HCT116 (cell line): ENCODE measurements around the gene BCAP31. TPM values are rescaled to one million over a fixed set of nuclear protein-coding genes. Genes with fewer than 3 reads are reported as not detected.

ENCODE experiments used
- ATAC-seq: fragments of 200-7000 bp; cut with Tn5 transposase; 2 replicates; pipeline ENCODE4 v1.9.1; 2020; ENCODE audit warnings: mild to moderate bottlenecking, moderate library complexity
- BruUV-seq: library from RNA; stranded (reverse); fragments of 400-500 nt; replicated peaks from 2 replicates; lab custom pipeline; 2021; lab: Mats Ljungman, UMichigan
- CTCF ChIA-PET: fragments of 300-600 bp; sonication (Branson Sonifier 250); formaldehyde crosslinking; loops from one replicate; lab custom pipeline; 2021; ENCODE audit warnings: antibody characterized with exemption; lab: Charles Lee
- POLR2A ChIA-PET: fragments of 300-600, 350-600 bp; sonication (Branson Sonifier 250); formaldehyde crosslinking; loops from one replicate; lab custom pipeline; 2021; ENCODE audit warnings: antibody characterized with exemption; lab: Charles Lee
- RAD21 ChIA-PET, 2 experiments: fragments of 300-600 bp; sonication (Branson Sonifier 250); formaldehyde crosslinking; loops; one replicate each; lab custom pipeline; 2023; ENCODE audit warnings: low total read pairs in 2 of 2; ENCODE audit not compliant: uncharacterized antibody in 2 of 2, unreplicated experiment in 2 of 2, low non-redundant PET in 1 of 2; lab: Charles Lee
- DNase-seq: peaks from one replicate; pipeline ENCODE4 v3.0.0-alpha.2; 2010; ENCODE audit warnings: low read depth, low spot score
- H2AFZ ChIP-seq: fragments of 200-600 bp; shearing (Covaris generic), sonication (generic); 2 replicates; pipeline ENCODE4 v1.6.1; 2017; ENCODE audit warnings: low read depth, mixed run types, mixed read lengths, antibody characterized with exemption, low read length; ENCODE audit not compliant: poor library complexity, severe bottlenecking
- H3K27ac ChIP-seq: 2 replicates; pipeline ENCODE4 v1.5.1; 2012; ENCODE audit warnings: low read depth, low read length
- H3K27me3 ChIP-seq: fragments of 200-600 bp; sonication (generic); 2 replicates; pipeline ENCODE4 v1.6.1; 2016; ENCODE audit warnings: mixed run types, low read length, mixed read lengths; ENCODE audit not compliant: insufficient read depth
- H3K36me3 ChIP-seq, 2 experiments: fragments of 200-500 bp in 1 of 2; fragments of 200-600 bp in 1 of 2; sonication (Bioruptor generic) in 1 of 2; sonication (generic) in 1 of 2; 2 replicates each; pipeline versions ENCODE4 v1.5.1 to v1.6.1; 2014 to 2016; ENCODE audit warnings: low read length in 2 of 2, inconsistent platforms in 1 of 2, mixed read lengths in 1 of 2, mixed run types in 1 of 2; ENCODE audit not compliant: insufficient read depth in 2 of 2, control insufficient read depth in 1 of 2
- H3K4me1 ChIP-seq, 2 experiments: fragments of 200-600 bp in 1 of 2; sonication (generic) in 1 of 2; 2 replicates each; pipeline versions ENCODE4 v1.5.1 to v1.6.1; 2012 to 2017; ENCODE audit warnings: low read length in 2 of 2, inconsistent platforms in 1 of 2, mild to moderate bottlenecking in 1 of 2, mixed read lengths in 1 of 2, mixed run types in 1 of 2, moderate library complexity in 1 of 2; ENCODE audit not compliant: insufficient read depth in 2 of 2, control insufficient read depth in 1 of 2
- H3K4me2 ChIP-seq: fragments of 200-600 bp; sonication (generic); 2 replicates; pipeline ENCODE4 v1.6.1; 2017; ENCODE audit warnings: mixed run types, low read length, mixed read lengths
- H3K4me3 ChIP-seq, 2 experiments: fragments of 200-600 bp in 1 of 2; sonication (generic) in 1 of 2; replicated peaks in 1 of 2; 2 replicates each; pipeline ENCODE4 v1.5.1; 2011 to 2016; ENCODE audit warnings: low read length in 2 of 2, control low read depth in 1 of 2, low read depth in 1 of 2, mild to moderate bottlenecking in 1 of 2, mixed read lengths in 1 of 2, mixed run types in 1 of 2
- H3K79me2 ChIP-seq: fragments of 200-600 bp; sonication (generic); 2 replicates; pipeline ENCODE4 v1.6.1; 2017; ENCODE audit warnings: mild to moderate bottlenecking, mixed run types, low read length, moderate library complexity, mixed read lengths; ENCODE audit not compliant: insufficient read depth
- H3K9ac ChIP-seq: fragments of 200-600 bp; sonication (generic); 2 replicates; pipeline ENCODE4 v1.6.1; 2016; ENCODE audit warnings: low read length, mixed read lengths
- H3K9me2 ChIP-seq: fragments of 200-600 bp; sonication (generic), shearing (Covaris generic); 2 replicates; pipeline ENCODE4 v1.6.1; 2017; ENCODE audit warnings: mixed run types, mild to moderate bottlenecking, moderate library complexity; ENCODE audit not compliant: insufficient read depth
- H3K9me3 ChIP-seq, 2 experiments: fragments of 200-500 bp in 1 of 2; fragments of 200-600 bp in 1 of 2; sonication (Bioruptor generic) in 1 of 2; sonication (generic) in 1 of 2; 2 replicates each; pipeline ENCODE4 v1.6.1; 2014 to 2017; ENCODE audit warnings: low read length in 2 of 2, mixed read lengths in 2 of 2, inconsistent platforms in 1 of 2, low read depth in 1 of 2, mild to moderate bottlenecking in 1 of 2, mixed run types in 1 of 2, moderate library complexity in 1 of 2; ENCODE audit not compliant: control insufficient read depth in 1 of 2, insufficient read depth in 1 of 2
- H4K20me1 ChIP-seq: fragments of 200-600 bp; sonication (generic), shearing (Covaris generic); 2 replicates; pipeline ENCODE4 v1.6.1; 2017; ENCODE audit warnings: mixed run types, mild to moderate bottlenecking, moderate library complexity; ENCODE audit not compliant: insufficient read depth
- ATF3 ChIP-seq: IDR thresholded peaks from 2 replicates; pipeline ENCODE4 v1.6.1; 2012
- CTCF ChIP-seq, 3 experiments: fragments of 200-600 bp in 1 of 3; sonication (generic) in 1 of 3; IDR thresholded peaks in 2 of 3; conservative IDR thresholded peaks in 1 of 3; 2 replicates each; pipeline ENCODE4 v1.5.1; 2012 to 2017; ENCODE audit warnings: low read depth in 2 of 3, low read length in 2 of 3, antibody characterized with exemption in 1 of 3, borderline replicate concordance in 1 of 3, control low read depth in 1 of 3, mild to moderate bottlenecking in 1 of 3, mixed read lengths in 1 of 3, mixed run types in 1 of 3, moderate library complexity in 1 of 3; ENCODE audit not compliant: insufficient read depth in 1 of 3
- POLR2AphosphoS5 ChIP-seq: IDR thresholded peaks from 2 replicates; pipeline ENCODE4 v1.6.1; 2011; ENCODE audit warnings: mild to moderate bottlenecking, low read depth, low read length, moderate library complexity
- SP1 ChIP-seq: IDR thresholded peaks from 2 replicates; pipeline ENCODE4 v1.6.1; 2012; ENCODE audit warnings: low read depth
- intact Hi-C: fragments of 100-400 bp; cut with micrococcal nuclease; formaldehyde crosslinking; loops from 2 replicates; pipeline ENCODE4 v1.10.0; 2022
- total RNA-seq: library from RNA; stranded (reverse); gene quantifications from one replicate; pipeline ENCODE4 v1.2.1, GENCODE V29; 2021; ENCODE audit not compliant: unreplicated experiment

BCAP31 gene
- total RNA-seq, 1 experiment from 2014 or later: 185 TPM

- H3K4me2 ChIP-seq: peak overlapping the region; percentile 49
- DNase-seq (peak; percentile 50), ATAC-seq (peak; percentile 87)
Measured at GRCh38 chrX:153667956-153668396, 56.2 kb downstream of the BCAP31 start.

More at GRCh38 chrX:153667956-153668396, 56.2 kb downstream of the BCAP31 start:
- Histone ChIP-seq H4K20me1 (no peaks in the 10 kb centered on the region), H3K4me3 (peak overlapping the region; percentile 30 to 39), H3K9me2 (no peaks in the 10 kb centered on the region), H3K9ac (no peak overlapping the region), H2AFZ (no peak overlapping the region), H3K36me3 (no peaks in the 10 kb centered on the region), H3K79me2 (no peaks in the 10 kb centered on the region), H3K4me1 (0 out of 4 replicates have a peak, but pooled peaks cover 0 to 3% of the 10 kb centered on the region in 2 experiments), H3K27ac (no peak overlapping the region; the same call in 1 of the 2 replicates), H3K9me3 (no peaks in the 10 kb centered on the region), H3K27me3 (no peaks in the 10 kb centered on the region)
- CTCF ChIA-PET: interaction anchor here (0.7 to 2.5 kb wide), 15 partner anchors 11 to 726 kb away, joined by 3 to 25 read pairs (median 4); partner anchors contain the start of gene HAUS7
- RAD21 ChIA-PET: interaction anchor here (0.7 to 1.2 kb wide), 4 partner anchors 114 to 277 kb away, joined by 3 to 7 read pairs (median 4); no protein-coding TSS in a partner anchor
- BruUV-seq: no TSS peak
- no peak for TF ChIP-seq POLR2AphosphoS5
- no peak for TF ChIP-seq SP1
- TF ChIP-seq ATF3: no peak
- TF ChIP-seq CTCF (IDR thresholded peaks at IDR 0.05 in 2 of 3, conservative IDR thresholded peaks at IDR 0.05 in 1 of 3; ENCODE audit: borderline replicate concordance in 1 of 3, insufficient read depth in 1 of 3, low read depth in 2 of 3, low read length in 2 of 3): peak in 2 of 3 experiments; percentile 74 to 76; a peak in 4 of 6 replicates
- POLR2A ChIA-PET: no interaction called here
- intact Hi-C loops: loop anchor here (1.0 to 10.0 kb wide), 5 partner anchors 53 to 713 kb away; no protein-coding TSS in a partner anchor
